HFFc6 (cell line): ENCODE results near the gene PTPRN2. TPM values are rescaled to one million over a fixed set of nuclear protein-coding genes. Genes with fewer than 3 reads are reported as not detected.
"Not testable (repeated sequence)": the region's sequence is repeated elsewhere in the genome, so short reads cannot be mapped to it uniquely, and the experiment has no call there.

Experiments
- DNase-seq: peaks from one replicate; pipeline ENCODE4 v3.0.0-alpha.2; 2018
- H3K27ac Mint-ChIP-seq: 2 replicates; pipeline ENCODE4 v1.8.0; 2020; ENCODE audit warnings: mild to moderate bottlenecking, mixed read lengths
- H3K27me3 Mint-ChIP-seq: 2 replicates; pipeline ENCODE4 v1.8.0; 2021; ENCODE audit warnings: mild to moderate bottlenecking, moderate library complexity, mixed read lengths; ENCODE audit not compliant: insufficient read depth
- H3K36me3 Mint-ChIP-seq: 2 replicates; pipeline ENCODE4 v1.8.0; 2021; ENCODE audit warnings: low read depth, mixed read lengths
- H3K4me1 Mint-ChIP-seq: 2 replicates; pipeline ENCODE4 v1.8.0; 2020; ENCODE audit warnings: low read depth, mixed read lengths
- H3K4me3 Mint-ChIP-seq: 2 replicates; pipeline ENCODE4 v1.8.0; 2020; ENCODE audit warnings: mild to moderate bottlenecking, moderate library complexity, mixed read lengths
- H3K9me3 Mint-ChIP-seq: 2 replicates; pipeline ENCODE4 v1.8.0; 2020; ENCODE audit warnings: mild to moderate bottlenecking, mixed read lengths
- CTCF ChIP-seq: fragments of 200-600 bp; sonication (generic); IDR thresholded peaks from 2 replicates; pipeline ENCODE4 v1.5.0; 2021; ENCODE audit warnings: antibody characterized with exemption, mild to moderate bottlenecking
- total RNA-seq, 6 experiments: library from RNA; stranded (reverse); fragmentation: NEBNext Ultra II Directional; extraction: Animal tissue kit (Norgen Biotek cat#: 25700); gene quantifications; 2 replicates in 1 of 6; 3 replicates in 5 of 6; pipeline ENCODE4 v1.2.3, GENCODE V29; 2021

Gene PTPRN2
- total RNA-seq, 6 experiments from 2014 or later, result 0.05 to 0.27 (median 0.23) TPM

DNA sequence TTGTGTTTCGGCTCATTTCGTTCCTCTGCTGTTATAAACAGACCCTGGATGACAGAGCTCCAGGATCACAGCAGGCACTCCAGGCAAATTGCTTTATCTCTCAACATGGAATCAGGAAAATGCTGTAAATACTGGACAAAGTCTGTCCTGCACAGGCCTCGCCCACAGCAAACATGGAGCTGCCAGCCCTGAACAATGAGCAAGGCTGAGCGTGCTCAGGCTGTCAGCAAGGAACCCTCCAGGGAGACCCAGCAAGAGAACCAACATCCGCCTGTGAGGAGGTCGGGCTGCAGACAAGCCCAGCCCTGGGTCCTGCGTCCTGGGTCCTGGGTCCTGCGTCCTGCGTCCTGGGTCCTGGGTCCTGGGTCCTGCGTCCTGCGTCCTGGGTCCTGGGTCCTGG lies 180.8 kb downstream of the PTPRN2 start:
- DNase-seq, result no peak
- Mint-ChIP-seq H3K27ac (no peak overlapping the region), H3K4me1 (no peaks in the 10 kb centered on the region), H3K36me3 (no peaks in the 10 kb centered on the region), H3K4me3 (no peak overlapping the region), H3K9me3 (peaks cover 31% of the 10 kb centered on the region), H3K27me3 (peaks cover 5% of the 10 kb centered on the region)
- no peak for TF ChIP-seq CTCF

DNA sequence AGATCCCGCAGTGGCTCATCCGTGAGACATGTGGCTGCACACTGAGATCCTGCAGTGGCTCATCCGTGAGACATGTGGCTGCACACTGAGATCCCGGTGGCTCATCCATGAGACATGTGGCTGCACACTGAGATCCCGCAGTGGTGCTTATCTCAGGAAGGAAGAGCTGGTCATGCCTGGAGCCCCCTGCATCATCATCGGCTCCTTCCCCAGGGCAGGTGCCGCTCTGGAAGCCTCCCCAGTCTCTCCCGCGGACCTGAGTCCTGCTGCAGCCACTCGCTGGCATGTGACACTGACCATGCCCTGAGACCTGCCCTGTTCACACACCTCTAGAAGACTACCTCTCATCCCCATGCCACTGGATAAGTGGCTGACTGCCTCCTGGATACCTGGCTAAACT lies 181.3 kb downstream of the PTPRN2 start:
- H3K36me3 Mint-ChIP-seq, result peaks cover 4% of the 10 kb centered on the region; the same call in 1 of the 2 replicates
- peaks cover 5% of the 10 kb centered on the region for H3K27me3 Mint-ChIP-seq
- TF ChIP-seq CTCF, result no peak
- no peak overlapping the region for H3K27ac Mint-ChIP-seq
- no peak for DNase-seq
- H3K4me3 Mint-ChIP-seq, result no peak overlapping the region
- H3K4me1 Mint-ChIP-seq, result no peaks in the 10 kb centered on the region
- H3K9me3 Mint-ChIP-seq, result peaks cover 28% of the 10 kb centered on the region

DNA sequence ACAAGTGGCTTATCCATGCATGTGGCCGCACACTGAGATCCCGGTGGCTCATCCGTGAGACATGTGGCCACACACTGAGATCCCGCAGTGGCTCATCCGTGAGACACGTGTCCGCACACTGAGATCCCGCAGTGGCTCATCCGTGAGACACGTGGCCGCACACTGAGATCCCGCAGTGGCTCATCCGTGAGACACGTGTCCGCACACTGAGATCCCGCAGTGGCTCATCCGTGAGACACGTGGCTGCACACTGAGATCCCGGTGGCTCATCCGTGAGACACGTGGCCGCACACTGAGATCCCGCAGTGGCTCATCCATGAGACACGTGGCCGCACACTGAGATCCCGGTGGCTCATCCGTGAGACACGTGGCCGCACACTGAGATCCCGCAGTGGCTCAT lies 181.9 kb downstream of the PTPRN2 start:
- not testable (repeated sequence) for H3K27ac Mint-ChIP-seq, H3K27me3 Mint-ChIP-seq, H3K36me3 Mint-ChIP-seq, DNase-seq, H3K4me3 Mint-ChIP-seq, H3K4me1 Mint-ChIP-seq
- peaks cover 27% of the 10 kb centered on the region for H3K9me3 Mint-ChIP-seq

GRCh38 chr7:158405324-158405723 lies 182.3 kb downstream of the PTPRN2 start:
- DNase-seq, result no peak
- no peak overlapping the region for H3K4me3 Mint-ChIP-seq
- H3K27ac Mint-ChIP-seq, result no peak overlapping the region
- H3K9me3 Mint-ChIP-seq, result peaks cover 26% of the 10 kb centered on the region
- H3K27me3 Mint-ChIP-seq, result peaks cover under 1% of the 10 kb centered on the region
- TF ChIP-seq CTCF, result no peak
- H3K36me3 Mint-ChIP-seq, result peaks cover 4% of the 10 kb centered on the region; the same call in 1 of the 2 replicates
- no peaks in the 10 kb centered on the region for H3K4me1 Mint-ChIP-seq

DNA sequence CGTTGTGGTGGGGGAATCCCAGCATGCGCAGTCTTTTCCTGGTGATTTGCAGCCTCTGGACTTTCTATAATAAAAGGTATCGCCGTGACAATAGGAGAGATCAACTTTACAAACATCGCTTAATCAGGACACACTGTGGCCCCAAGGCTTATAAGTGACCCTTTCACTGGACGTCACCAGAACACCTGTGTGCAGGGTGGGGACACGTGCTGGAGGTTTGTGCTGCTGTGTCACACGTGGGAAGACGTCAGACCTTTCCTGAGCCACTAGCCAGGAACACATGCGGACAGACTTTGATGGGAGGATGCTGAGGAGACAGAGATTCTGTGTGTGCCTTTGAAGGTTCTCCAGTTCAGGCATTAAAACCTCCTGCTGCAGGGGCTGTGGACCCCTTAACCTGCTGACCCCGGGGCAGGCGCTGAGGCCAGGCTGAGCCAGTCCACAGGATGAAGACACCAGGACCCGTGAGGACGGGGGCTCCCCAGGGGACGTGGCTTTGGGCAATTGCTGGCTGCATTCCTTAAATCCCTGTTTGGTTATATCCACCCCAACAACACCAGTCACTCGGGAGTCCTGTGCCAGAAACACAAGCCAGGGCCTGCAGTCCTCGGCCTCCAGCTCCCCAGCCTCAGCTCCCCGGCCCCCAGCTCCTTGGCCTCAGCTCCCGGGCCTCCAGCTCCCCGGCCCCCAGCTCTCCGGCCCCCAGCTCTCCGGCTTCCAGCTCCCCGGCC lies 183.4 kb downstream of the PTPRN2 start:
- no peaks in the 10 kb centered on the region for H3K4me1 Mint-ChIP-seq
- no peaks in the 10 kb centered on the region; the same call in none of the 2 replicates for H3K27me3 Mint-ChIP-seq
- no peak for DNase-seq
- H3K27ac Mint-ChIP-seq, result no peak overlapping the region
- no peak for TF ChIP-seq CTCF
- peaks cover 4% of the 10 kb centered on the region for H3K36me3 Mint-ChIP-seq
- H3K4me3 Mint-ChIP-seq, result no peak overlapping the region
- H3K9me3 Mint-ChIP-seq, result peaks cover 27% of the 10 kb centered on the region

GRCh38 chr7:158403013-158403821 lies 184.4 kb downstream of the PTPRN2 start:
- Mint-ChIP-seq H3K27me3 (no peaks in the 10 kb centered on the region; the same call in 1 of the 2 replicates), H3K4me3 (no peak overlapping the region), H3K27ac (no peak overlapping the region), H3K36me3 (peaks cover 4% of the 10 kb centered on the region), H3K9me3 (peaks cover 34% of the 10 kb centered on the region), H3K4me1 (no peaks in the 10 kb centered on the region)
- no peak for TF ChIP-seq CTCF
- DNase-seq, result no peak
